Peyer's patch (tissue), 4 donors: ENCODE measurements around the gene ZNF607. TPM values are rescaled to one million over a fixed set of nuclear protein-coding genes. Genes with fewer than 3 reads are reported as not detected.
A peak's percentile ranks its signal among the peaks of the same experiment; 100 is the strongest.
"Not testable (repeated sequence)": the region's sequence is repeated elsewhere in the genome, so short reads cannot be mapped to it uniquely, and the experiment has no call there.

Experiments
- DNase-seq, 3 donors: peaks; one replicate each; pipeline ENCODE4 v3.0.0-alpha.2; 2017 to 2019
- H3K27ac ChIP-seq, 4 donors: fragments of 200-600 bp; sonication (generic); one replicate each; pipeline ENCODE4 v1.5.1; 2016 to 2019
- H3K27me3 ChIP-seq, 2 donors: fragments of 200-600 bp; sonication (generic); one replicate each; pipeline ENCODE4 v1.5.1; 2019
- H3K36me3 ChIP-seq, 3 donors: fragments of 200-600 bp; sonication (generic); one replicate each; pipeline ENCODE4 v1.5.1; 2016 to 2019
- H3K4me1 ChIP-seq, 4 donors: fragments of 200-600 bp; sonication (generic); one replicate each; pipeline ENCODE4 v1.5.1; 2016 to 2019
- H3K4me3 ChIP-seq, 4 donors: fragments of 200-600 bp; sonication (generic); 1 replicate in 3 of 4; 2 replicates in 1 of 4; pipeline ENCODE4 v1.5.1; 2016 to 2019; ENCODE audit warnings: mild to moderate bottlenecking in 1 of 4
- H3K9me3 ChIP-seq, 4 donors: fragments of 200-600 bp; sonication (generic); one replicate each; pipeline ENCODE4 v1.5.1; 2016 to 2019; ENCODE audit warnings: mild to moderate bottlenecking in 1 of 4
- POLR2A ChIP-seq, 2 donors: fragments of 450-650 bp; IDR thresholded peaks; one replicate each; pipeline ENCODE4 v1.5.1; 2017; ENCODE audit warnings: antibody characterized with exemption in 2 of 2, mild to moderate bottlenecking in 2 of 2, moderate library complexity in 2 of 2
- total RNA-seq, 4 donors: library from RNA; depleted of rRNA; stranded (reverse); fragments of >200 nt; gene quantifications; one replicate each; pipeline ENCODE4 v1.1.0, GENCODE V29; 2016
- TF ChIP-seq, protein P1 (sequence below), 6 experiments: fragments of 450-650 bp in 4 of 6; fragments of 200-600 bp in 2 of 6; sonication (generic) in 1 of 6; IDR thresholded peaks; one replicate each; pipeline ENCODE4 v1.5.1; 2017 to 2019; ENCODE audit warnings: antibody characterized with exemption in 6 of 6, mild to moderate bottlenecking in 3 of 6, moderate library complexity in 1 of 6

The ZNF607 gene
- total RNA-seq, result 10 to 100 TPM in 1 of 4 donors, 1 to 10 TPM in 3; 1.7 to 12.5 (median 2.2) TPM

DNA sequence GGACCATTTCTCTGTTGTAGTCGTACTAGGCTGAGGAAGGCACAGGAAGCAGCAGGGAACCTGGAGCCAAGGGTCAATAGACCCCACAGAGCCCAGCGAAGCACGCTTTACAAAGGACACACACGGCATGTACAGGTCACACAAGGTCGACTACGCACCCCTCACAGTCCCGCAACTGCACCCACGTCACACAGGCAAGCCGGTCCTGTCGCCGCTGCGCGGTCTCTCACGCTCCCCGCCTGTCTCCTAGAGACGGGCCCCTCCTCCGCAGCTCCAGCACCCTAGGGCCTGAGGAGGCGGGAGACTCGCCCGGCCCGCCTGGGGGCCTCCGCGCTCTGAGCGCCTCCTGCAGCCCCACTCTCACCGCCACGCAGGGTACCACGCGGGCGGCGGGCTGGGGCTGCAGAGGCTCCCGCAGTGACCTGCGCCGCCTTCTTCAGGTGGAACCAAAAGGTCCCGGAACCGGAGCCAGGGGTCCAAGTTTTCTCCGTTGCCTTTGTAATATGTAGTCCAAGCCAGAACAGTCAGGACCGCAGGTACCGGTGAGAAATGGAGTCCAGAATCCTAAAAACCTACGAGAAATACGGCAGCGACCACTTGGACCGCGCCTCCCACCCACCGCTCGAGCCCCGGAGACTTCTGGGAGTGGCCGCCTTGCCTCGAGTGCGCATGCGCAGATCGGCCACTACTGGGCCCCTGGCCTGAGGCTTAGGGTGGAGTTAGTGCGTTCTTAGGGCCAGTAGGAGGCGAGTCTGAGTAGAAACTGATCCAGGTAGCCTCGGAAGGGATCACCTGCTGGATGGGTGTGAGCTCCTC, at the start of gene ZNF607:
Gene ZNF607 (minus strand): TSS at position 651 of the 816 bp plus-strand sequence. CDS start 8,143 bp downstream, outside the sequence.
- no peaks in the 10 kb centered on the region for H3K9me3 ChIP-seq
- peaks cover 0 to 9% (median 0%) of the 10 kb centered on the region in 3 donors for H3K36me3 ChIP-seq
- H3K4me1 ChIP-seq, result peaks cover 0 to 8% (median 6%) of the 10 kb centered on the region in 4 donors
- H3K27ac ChIP-seq, result peak within 1 kb of the TSS; percentile 5 to 79 (median 62)
- peak within 1 kb of the TSS; percentile 63 to 91 (median 74) for H3K4me3 ChIP-seq
- peak; percentile 44 to 48 for TF ChIP-seq POLR2A (IDR thresholded peaks at IDR 0.05)
- TF ChIP-seq, protein P1, sequence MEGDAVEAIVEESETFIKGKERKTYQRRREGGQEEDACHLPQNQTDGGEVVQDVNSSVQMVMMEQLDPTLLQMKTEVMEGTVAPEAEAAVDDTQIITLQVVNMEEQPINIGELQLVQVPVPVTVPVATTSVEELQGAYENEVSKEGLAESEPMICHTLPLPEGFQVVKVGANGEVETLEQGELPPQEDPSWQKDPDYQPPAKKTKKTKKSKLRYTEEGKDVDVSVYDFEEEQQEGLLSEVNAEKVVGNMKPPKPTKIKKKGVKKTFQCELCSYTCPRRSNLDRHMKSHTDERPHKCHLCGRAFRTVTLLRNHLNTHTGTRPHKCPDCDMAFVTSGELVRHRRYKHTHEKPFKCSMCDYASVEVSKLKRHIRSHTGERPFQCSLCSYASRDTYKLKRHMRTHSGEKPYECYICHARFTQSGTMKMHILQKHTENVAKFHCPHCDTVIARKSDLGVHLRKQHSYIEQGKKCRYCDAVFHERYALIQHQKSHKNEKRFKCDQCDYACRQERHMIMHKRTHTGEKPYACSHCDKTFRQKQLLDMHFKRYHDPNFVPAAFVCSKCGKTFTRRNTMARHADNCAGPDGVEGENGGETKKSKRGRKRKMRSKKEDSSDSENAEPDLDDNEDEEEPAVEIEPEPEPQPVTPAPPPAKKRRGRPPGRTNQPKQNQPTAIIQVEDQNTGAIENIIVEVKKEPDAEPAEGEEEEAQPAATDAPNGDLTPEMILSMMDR (IDR thresholded peaks at IDR 0.05), result peak; percentile 35 to 71 (median 56)
- no peaks in the 10 kb centered on the region for H3K27me3 ChIP-seq
- peak; percentile 86 to 95 (median 90) for DNase-seq

DNA sequence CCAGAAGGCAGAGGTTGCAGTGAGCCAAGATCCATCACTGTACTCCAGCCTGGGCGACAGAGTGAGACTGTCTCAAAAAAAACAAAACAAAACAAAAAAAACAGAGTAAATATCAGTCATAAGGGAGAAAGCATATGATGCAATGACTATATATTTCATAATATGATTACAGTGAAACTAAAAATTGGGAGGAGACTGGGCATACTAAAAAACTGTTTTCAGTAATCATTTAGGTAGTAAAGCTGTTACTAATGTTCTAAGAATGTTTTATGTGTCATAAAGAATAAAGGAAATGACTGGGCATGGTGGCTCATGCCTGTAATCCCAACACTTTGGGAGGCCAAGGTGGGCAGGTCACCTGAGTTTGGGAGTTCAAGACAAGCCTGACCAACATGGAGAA, 43.9 kb upstream of the ZNF607 start:
- no peak for DNase-seq
- TF ChIP-seq POLR2A (IDR thresholded peaks at IDR 0.05), result no peak
- Histone ChIP-seq H3K4me1 (no peaks in the 10 kb centered on the region), H3K27me3 (no peaks in the 10 kb centered on the region), H3K36me3 (peaks cover 0 to 33% (median 0%) of the 10 kb centered on the region in 3 donors), H3K27ac (no peak overlapping the region), H3K9me3 (no peaks in the 10 kb centered on the region), H3K4me3 (no peak overlapping the region)

DNA sequence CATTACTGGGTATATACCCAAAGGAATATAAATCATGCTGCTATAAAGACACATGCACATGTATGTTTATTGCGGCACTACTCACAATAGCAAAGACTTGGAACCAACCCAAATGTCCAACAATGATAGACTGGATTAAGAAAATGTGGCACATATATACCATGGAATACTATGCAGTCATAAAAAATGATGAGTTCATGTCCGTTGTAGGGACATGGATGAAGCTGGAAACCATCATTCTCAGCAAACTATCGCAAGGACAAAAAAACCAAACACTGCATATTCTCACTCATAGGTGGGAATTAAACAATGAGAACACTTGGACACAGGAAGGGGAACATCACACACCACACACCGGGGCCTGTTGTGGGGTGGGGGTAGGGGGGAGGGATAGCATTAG, 38.1 kb upstream of the ZNF607 start:
- not testable (repeated sequence) for H3K36me3 ChIP-seq, H3K27ac ChIP-seq, H3K4me1 ChIP-seq, H3K4me3 ChIP-seq, H3K9me3 ChIP-seq, H3K27me3 ChIP-seq, DNase-seq

DNA sequence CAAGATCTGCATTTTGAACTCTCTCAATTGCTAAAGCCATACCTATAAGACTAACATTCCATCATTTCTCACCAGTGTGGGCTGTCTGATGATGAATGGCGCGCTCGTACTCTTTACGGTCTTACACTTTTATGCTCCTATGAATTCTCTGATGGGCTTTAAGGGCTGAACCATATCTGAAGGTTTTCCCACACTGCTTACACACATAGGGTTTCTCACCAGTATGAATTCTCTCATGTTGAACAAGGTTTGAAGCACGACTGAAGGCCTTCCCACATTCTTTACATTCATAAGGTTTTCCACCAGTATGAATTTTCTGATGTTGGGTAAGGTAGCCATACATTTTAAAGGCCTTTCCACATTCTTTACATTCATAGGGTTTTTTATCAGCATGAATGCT, 18.8 kb upstream of the ZNF607 start:
- Histone ChIP-seq H3K4me1 (no peaks in the 10 kb centered on the region), H3K4me3 (no peak overlapping the region), H3K36me3 (peaks cover 0 to 27% (median 4%) of the 10 kb centered on the region in 3 donors), H3K9me3 (peaks cover 0 to 71% (median 5%) of the 10 kb centered on the region in 4 donors), H3K27me3 (no peaks in the 10 kb centered on the region), H3K27ac (no peak overlapping the region)
- TF ChIP-seq POLR2A (IDR thresholded peaks at IDR 0.05), result no peak
- TF ChIP-seq, protein P1 (IDR thresholded peaks at IDR 0.05), result no peak
- no peak for DNase-seq

DNA sequence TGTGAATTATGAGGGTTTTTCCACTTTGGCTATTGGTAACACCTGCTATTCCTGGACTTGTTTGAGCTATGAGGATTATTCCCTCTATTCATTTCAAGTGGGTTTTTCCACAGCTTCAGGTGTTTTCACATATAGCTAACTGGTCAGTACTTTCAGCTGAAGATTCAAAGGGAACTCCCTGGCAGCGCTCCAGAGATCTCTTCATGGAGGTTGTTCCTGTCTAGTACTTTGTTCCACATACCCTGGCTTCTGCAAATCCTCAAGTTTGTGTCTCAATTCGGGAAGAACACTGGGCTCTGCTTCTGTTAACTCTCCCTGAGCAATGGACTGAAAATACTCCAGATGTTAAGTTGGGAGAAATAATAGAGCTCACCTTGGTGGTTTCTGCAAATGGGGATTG, 5.6 kb upstream of the ZNF607 start:
- Histone ChIP-seq H3K27me3 (no peaks in the 10 kb centered on the region), H3K4me1 (no peaks in the 10 kb centered on the region), H3K27ac (no peak overlapping the region), H3K9me3 (no peaks in the 10 kb centered on the region), H3K36me3 (no peaks in the 10 kb centered on the region), H3K4me3 (no peak overlapping the region)
- no peak for TF ChIP-seq POLR2A (IDR thresholded peaks at IDR 0.05)
- TF ChIP-seq, protein P1 (IDR thresholded peaks at IDR 0.05), result no peak
- no peak for DNase-seq

DNA sequence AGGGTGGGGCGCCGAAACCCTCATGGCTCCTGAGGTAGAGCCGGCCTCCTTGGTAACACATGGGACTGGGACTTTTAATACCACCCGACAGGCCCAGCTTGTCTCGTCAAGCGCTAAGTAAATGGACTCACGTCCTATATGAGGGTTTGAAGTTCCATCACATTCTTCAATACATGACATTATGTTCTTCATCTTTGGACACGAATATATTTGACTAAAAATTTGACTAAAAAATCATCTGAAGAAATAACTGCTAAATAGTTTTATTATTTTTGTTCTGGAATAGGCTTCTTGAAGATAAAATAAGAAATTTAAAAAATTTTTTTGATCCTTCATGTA, 335 bp upstream of the ZNF607 start:
- H3K27me3 ChIP-seq, result no peaks in the 10 kb centered on the region
- TF ChIP-seq POLR2A (IDR thresholded peaks at IDR 0.05), result no peak
- TF ChIP-seq, protein P1 (IDR thresholded peaks at IDR 0.05), result peak in 2 of 6 experiments; percentile 1 to 5
- no peaks in the 10 kb centered on the region for H3K9me3 ChIP-seq
- H3K4me1 ChIP-seq, result peaks cover 0 to 8% (median 6%) of the 10 kb centered on the region in 4 donors
- DNase-seq, result no peak
- peak overlapping the region in 3 of 4 donors; percentile 5 to 79 (median 67) for H3K27ac ChIP-seq
- peaks cover 0 to 3% (median 0%) of the 10 kb centered on the region in 3 donors for H3K36me3 ChIP-seq
- H3K4me3 ChIP-seq, result peak overlapping the region; percentile 63 to 91 (median 74)
